Measurements from ENCODE around the gene TIMM23B. TPM values are rescaled to one million over a fixed set of nuclear protein-coding genes. Genes with fewer than 3 reads are reported as not detected.
"Not testable (repeated sequence)": the region's sequence is repeated elsewhere in the genome, so short reads cannot be mapped to it uniquely, and the experiment has no call there.

Gene TIMM23B
- total RNA-seq, 1 experiment from 2014 or later: 53.4 TPM

DNA sequence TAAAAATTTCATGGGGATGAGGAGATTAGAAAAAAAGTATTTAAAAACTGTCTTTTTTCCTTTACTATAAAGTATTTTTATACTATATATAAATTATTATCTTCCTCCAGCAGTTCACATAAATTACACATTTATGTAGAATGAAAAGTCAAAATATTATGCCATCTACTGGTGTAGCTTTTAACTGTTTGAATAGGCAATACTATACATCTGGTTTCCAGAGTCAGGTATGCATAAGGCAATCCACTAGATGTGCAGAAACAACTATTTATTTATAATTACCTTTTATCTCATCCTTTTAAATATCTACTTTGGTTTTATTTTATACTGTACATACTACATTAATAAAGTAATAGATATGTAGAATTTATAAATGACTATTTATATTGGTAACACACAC, 25.4 kb upstream of the TIMM23B start:
- TF ChIP-seq, protein P1, sequence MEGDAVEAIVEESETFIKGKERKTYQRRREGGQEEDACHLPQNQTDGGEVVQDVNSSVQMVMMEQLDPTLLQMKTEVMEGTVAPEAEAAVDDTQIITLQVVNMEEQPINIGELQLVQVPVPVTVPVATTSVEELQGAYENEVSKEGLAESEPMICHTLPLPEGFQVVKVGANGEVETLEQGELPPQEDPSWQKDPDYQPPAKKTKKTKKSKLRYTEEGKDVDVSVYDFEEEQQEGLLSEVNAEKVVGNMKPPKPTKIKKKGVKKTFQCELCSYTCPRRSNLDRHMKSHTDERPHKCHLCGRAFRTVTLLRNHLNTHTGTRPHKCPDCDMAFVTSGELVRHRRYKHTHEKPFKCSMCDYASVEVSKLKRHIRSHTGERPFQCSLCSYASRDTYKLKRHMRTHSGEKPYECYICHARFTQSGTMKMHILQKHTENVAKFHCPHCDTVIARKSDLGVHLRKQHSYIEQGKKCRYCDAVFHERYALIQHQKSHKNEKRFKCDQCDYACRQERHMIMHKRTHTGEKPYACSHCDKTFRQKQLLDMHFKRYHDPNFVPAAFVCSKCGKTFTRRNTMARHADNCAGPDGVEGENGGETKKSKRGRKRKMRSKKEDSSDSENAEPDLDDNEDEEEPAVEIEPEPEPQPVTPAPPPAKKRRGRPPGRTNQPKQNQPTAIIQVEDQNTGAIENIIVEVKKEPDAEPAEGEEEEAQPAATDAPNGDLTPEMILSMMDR (conservative IDR thresholded peaks at IDR 0.05; ENCODE audit: low read depth, low read length): peak; percentile 30; the same call in 1 of the 2 replicates
- CTCF ChIA-PET; H2AFZ ChIP-seq (ENCODE audit: low read length); H3K79me2 ChIP-seq (ENCODE audit: low read length); H3K9me2 ChIP-seq (replicated peaks; ENCODE audit: low read length); H3K4me3 ChIP-seq (ENCODE audit: low read length); H3K4me1 ChIP-seq (ENCODE audit: insufficient read depth, low read length); intact Hi-C loops (cut with micrococcal nuclease); BruUV-seq (replicated peaks); H4K20me1 ChIP-seq (ENCODE audit: low read length); H3K27me3 ChIP-seq (ENCODE audit: low read length); H3F3A ChIP-seq (ENCODE audit: low read length, unreplicated experiment); DNase-seq; POLR2A ChIA-PET (ENCODE audit: unreplicated experiment); H3K9ac ChIP-seq (ENCODE audit: low read length); H3K27ac ChIP-seq (ENCODE audit: low read length); H3K4me2 ChIP-seq (ENCODE audit: low read length); H3K9me3 ChIP-seq (ENCODE audit: low read length): not testable (repeated sequence)
- peaks cover 30% of the 10 kb centered on the region for H3K36me3 ChIP-seq (ENCODE audit: low read depth, low read length)
- peak; percentile 80 for ATAC-seq

DNA sequence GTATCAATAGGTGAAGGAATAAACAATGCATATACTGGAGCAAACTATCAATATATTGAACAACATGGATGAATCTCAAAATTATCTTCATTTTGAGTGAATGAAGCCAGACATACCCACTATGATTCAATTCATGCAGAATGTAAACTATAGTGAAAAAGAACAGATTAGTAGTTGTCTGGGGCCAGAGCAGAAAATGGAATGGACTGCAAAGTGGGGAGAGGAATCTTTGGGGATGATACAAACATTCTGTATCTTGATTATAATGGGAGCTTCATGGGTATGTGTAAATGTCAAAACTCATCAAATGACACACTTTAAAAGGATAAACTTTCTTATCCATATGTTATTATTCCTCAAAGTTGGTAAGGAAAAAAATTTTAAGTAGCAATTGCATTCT, 23.9 kb upstream of the TIMM23B start:
- H2AFZ ChIP-seq (ENCODE audit: low read length); H3K27me3 ChIP-seq (ENCODE audit: low read length); H3K9me2 ChIP-seq (replicated peaks; ENCODE audit: low read length); H3K27ac ChIP-seq (ENCODE audit: low read length); H3K9ac ChIP-seq (ENCODE audit: low read length); H3K79me2 ChIP-seq (ENCODE audit: low read length); H4K20me1 ChIP-seq (ENCODE audit: low read length); BruUV-seq (replicated peaks); ATAC-seq; CTCF ChIA-PET; H3K4me1 ChIP-seq (ENCODE audit: insufficient read depth, low read length); H3K4me3 ChIP-seq (ENCODE audit: low read length); H3K4me2 ChIP-seq (ENCODE audit: low read length); DNase-seq; H3K9me3 ChIP-seq (ENCODE audit: low read length); H3F3A ChIP-seq (ENCODE audit: low read length, unreplicated experiment); POLR2A ChIA-PET (ENCODE audit: unreplicated experiment): not testable (repeated sequence)
- intact Hi-C loops (cut with micrococcal nuclease): loop anchor here (1.0 kb wide), 1 partner anchor 324 kb away; no protein-coding TSS in a partner anchor
- peaks cover 28% of the 10 kb centered on the region for H3K36me3 ChIP-seq (ENCODE audit: low read depth, low read length)

DNA sequence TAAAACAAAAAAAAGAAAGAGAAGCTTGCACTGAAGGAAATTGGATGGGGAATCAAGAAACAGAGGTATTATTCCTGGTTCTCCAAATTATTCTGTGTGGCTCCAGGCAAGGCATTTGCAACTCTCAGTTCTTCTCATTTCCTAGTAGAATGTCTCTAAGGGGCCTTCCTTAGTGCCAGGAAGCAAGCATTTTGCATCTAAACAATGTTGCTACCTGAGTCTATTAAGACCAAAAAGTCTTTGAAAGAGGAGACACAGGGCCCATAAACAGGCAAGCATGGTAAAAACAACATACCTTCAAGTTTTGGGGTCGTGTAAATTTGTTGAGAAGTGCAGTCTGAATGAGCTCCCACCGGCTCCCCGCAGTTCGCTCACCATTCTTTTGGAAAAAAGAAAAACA, 19.8 kb upstream of the TIMM23B start:
- H3K9me2 ChIP-seq (replicated peaks; ENCODE audit: low read length); POLR2A ChIA-PET (ENCODE audit: unreplicated experiment); H3K79me2 ChIP-seq (ENCODE audit: low read length); H4K20me1 ChIP-seq (ENCODE audit: low read length); H3K9ac ChIP-seq (ENCODE audit: low read length); H3K4me3 ChIP-seq (ENCODE audit: low read length); intact Hi-C loops (cut with micrococcal nuclease); H3K4me1 ChIP-seq (ENCODE audit: insufficient read depth, low read length); H3K9me3 ChIP-seq (ENCODE audit: low read length); H3K4me2 ChIP-seq (ENCODE audit: low read length); H2AFZ ChIP-seq (ENCODE audit: low read length); CTCF ChIA-PET; ATAC-seq; H3K27me3 ChIP-seq (ENCODE audit: low read length); DNase-seq; H3F3A ChIP-seq (ENCODE audit: low read length, unreplicated experiment); BruUV-seq (replicated peaks); H3K27ac ChIP-seq (ENCODE audit: low read length): not testable (repeated sequence)
- peaks cover 16% of the 10 kb centered on the region for H3K36me3 ChIP-seq (ENCODE audit: low read depth, low read length)

DNA sequence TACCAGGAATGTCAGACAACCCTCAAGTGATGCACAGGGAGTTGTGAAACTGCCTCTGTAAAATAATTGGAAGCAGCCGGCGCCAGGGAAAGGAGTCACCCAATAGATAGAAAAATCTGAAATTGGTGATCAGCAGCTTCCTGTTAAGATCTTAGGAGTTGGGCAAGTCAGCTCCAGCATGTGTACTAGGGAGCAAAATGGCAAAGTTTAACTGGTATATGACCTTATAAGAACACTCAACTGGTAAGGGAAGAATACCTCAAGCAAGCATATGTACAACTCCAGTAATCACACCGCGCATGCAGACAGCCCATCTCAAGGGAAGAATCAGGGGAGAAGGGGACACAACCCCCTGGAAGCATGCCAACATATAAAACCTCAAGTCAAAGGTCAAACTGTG, 18.3 kb upstream of the TIMM23B start:
- POLR2A ChIA-PET (ENCODE audit: unreplicated experiment); H3K4me1 ChIP-seq (ENCODE audit: insufficient read depth, low read length); H2AFZ ChIP-seq (ENCODE audit: low read length); H3K79me2 ChIP-seq (ENCODE audit: low read length); H3K9me3 ChIP-seq (ENCODE audit: low read length); H4K20me1 ChIP-seq (ENCODE audit: low read length); H3K27me3 ChIP-seq (ENCODE audit: low read length); H3K9me2 ChIP-seq (replicated peaks; ENCODE audit: low read length); H3F3A ChIP-seq (ENCODE audit: low read length, unreplicated experiment); DNase-seq; intact Hi-C loops (cut with micrococcal nuclease); BruUV-seq (replicated peaks); H3K4me3 ChIP-seq (ENCODE audit: low read length); H3K4me2 ChIP-seq (ENCODE audit: low read length); CTCF ChIA-PET; ATAC-seq; H3K27ac ChIP-seq (ENCODE audit: low read length); H3K9ac ChIP-seq (ENCODE audit: low read length): not testable (repeated sequence)
- H3K36me3 ChIP-seq (ENCODE audit: low read depth, low read length): peaks cover 15% of the 10 kb centered on the region

DNA sequence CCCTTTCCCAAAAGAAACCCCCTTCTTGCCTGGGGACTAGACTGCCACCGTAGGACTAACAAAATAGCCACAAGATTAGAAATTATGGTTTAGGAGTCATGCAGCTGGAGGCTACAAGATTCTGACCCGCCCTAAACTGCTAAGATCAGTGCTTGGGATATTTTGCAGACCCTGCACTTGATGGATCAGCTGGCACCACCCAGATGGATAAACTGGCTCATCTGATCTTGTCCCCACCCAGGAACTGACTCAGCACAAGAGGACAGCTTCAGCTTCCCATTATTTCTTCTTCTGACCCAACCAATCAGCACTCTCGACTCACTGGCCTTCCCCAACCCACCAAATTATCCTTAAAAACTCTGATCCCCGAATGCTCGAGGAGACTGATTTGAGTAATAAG, 10.6 kb upstream of the TIMM23B start:
- intact Hi-C loops (cut with micrococcal nuclease); H3K4me1 ChIP-seq (ENCODE audit: insufficient read depth, low read length); H2AFZ ChIP-seq (ENCODE audit: low read length); H3K4me3 ChIP-seq (ENCODE audit: low read length); H3K4me2 ChIP-seq (ENCODE audit: low read length); H3F3A ChIP-seq (ENCODE audit: low read length, unreplicated experiment); H3K27ac ChIP-seq (ENCODE audit: low read length); DNase-seq; POLR2A ChIA-PET (ENCODE audit: unreplicated experiment); BruUV-seq (replicated peaks); H4K20me1 ChIP-seq (ENCODE audit: low read length); H3K9me2 ChIP-seq (replicated peaks; ENCODE audit: low read length); H3K27me3 ChIP-seq (ENCODE audit: low read length); ATAC-seq; H3K9ac ChIP-seq (ENCODE audit: low read length); H3K9me3 ChIP-seq (ENCODE audit: low read length); CTCF ChIA-PET: not testable (repeated sequence)
- peaks cover 15% of the 10 kb centered on the region for H3K79me2 ChIP-seq (ENCODE audit: low read length)
- H3K36me3 ChIP-seq (ENCODE audit: low read depth, low read length): peaks cover 15% of the 10 kb centered on the region

DNA sequence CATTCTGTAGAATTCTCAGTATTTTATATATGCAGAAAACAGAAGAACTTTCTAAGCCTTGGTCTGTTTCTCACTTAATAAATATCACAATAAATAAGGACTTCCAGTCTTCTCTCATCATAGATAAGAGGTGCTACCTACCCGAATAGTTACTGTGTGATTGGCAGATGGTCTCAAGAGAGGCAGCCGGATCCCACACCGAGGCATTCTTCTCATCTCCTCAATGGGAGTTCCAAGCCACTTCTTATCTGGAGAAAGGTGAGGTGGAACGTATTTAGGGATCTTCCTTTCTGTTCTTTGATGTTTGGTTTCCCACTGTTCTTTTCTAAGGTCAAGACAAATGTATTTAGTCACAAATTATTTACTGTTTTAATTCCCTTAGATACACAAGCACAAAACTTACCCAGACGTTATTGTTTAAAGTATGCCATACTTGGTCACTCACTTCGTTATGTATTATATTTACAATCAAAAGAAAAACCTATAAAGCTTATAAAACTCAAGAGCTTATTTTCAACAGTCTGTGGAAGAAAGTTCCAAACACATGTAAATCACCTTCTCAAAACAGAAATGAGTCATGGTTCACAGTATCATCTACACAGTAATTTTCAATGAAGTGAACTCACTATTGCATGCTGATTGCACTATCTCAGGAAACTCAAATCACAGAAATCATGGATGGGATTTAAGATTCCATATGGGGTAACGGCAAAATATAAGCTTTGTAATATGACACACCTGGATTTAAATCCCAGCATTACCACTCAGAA, 9.7 kb upstream of the TIMM23B start:
- H4K20me1 ChIP-seq (ENCODE audit: low read length); intact Hi-C loops (cut with micrococcal nuclease); CTCF ChIA-PET; H3F3A ChIP-seq (ENCODE audit: low read length, unreplicated experiment); H3K4me1 ChIP-seq (ENCODE audit: insufficient read depth, low read length); POLR2A ChIA-PET (ENCODE audit: unreplicated experiment); DNase-seq; H3K4me3 ChIP-seq (ENCODE audit: low read length); H3K9me2 ChIP-seq (replicated peaks; ENCODE audit: low read length); H3K27ac ChIP-seq (ENCODE audit: low read length); H3K27me3 ChIP-seq (ENCODE audit: low read length); H3K9me3 ChIP-seq (ENCODE audit: low read length); H3K9ac ChIP-seq (ENCODE audit: low read length); H2AFZ ChIP-seq (ENCODE audit: low read length); H3K4me2 ChIP-seq (ENCODE audit: low read length): not testable (repeated sequence)
- Histone ChIP-seq H3K79me2 (ENCODE audit: low read length) (peaks cover 23% of the 10 kb centered on the region), H3K36me3 (ENCODE audit: low read depth, low read length) (peaks cover 15% of the 10 kb centered on the region)
- BruUV-seq (replicated peaks): TSS peak; percentile 29
- ATAC-seq: peak; percentile 64; the same call in 1 of the 2 replicates

All from PC-3 (cell line).